ENCODE data around the gene PTPN5.
"Not testable (repeated sequence)": the region's sequence is repeated elsewhere in the genome, so short reads cannot be mapped to it uniquely, and the experiment has no call there.

PTPN5 gene

DNA sequence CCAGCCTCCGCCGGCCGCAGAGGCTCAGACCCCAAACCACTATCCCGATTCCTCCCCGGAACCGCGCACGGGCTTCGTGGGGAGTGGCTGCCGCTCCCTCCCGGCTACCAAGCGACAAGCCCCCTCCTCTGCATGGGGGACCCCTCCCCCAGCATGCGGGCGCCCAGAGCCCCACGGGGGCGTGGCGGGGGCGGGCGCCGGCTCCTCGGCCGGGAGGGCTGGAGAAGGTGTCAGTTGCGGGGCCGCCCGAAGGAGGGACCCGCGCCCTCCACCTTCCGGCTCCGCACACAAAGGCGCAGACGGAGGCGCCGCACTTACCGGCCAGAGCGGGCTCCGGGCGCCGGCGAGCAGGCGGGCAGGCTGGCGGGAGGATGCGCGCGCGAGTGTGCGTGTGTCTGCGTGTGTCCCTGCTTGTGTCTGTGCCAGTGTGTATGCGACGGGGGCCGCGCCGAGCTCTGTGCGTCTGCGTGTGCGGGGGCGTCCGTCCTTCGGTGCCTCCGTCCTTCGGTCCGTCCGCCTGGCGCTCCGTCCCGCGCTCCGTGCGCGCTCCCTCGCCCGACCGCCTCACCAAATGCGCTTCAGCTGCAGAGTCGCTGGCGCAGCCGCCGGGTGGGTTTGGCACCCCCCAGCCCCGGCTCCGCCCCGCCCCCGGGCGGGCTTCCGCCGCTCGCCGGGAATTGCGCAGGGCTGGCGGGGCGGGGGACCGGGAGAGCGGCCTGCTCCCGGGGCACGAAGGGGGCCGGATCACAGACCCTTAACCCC is at the start of gene PTPN5:
Gene PTPN5 (minus strand): TSS at position 592 of the 762 bp plus-strand sequence. CDS start 19,840 bp downstream, outside the sequence.
- ATAC-seq (peak; percentile 28), DNase-seq (no peak)

DNA sequence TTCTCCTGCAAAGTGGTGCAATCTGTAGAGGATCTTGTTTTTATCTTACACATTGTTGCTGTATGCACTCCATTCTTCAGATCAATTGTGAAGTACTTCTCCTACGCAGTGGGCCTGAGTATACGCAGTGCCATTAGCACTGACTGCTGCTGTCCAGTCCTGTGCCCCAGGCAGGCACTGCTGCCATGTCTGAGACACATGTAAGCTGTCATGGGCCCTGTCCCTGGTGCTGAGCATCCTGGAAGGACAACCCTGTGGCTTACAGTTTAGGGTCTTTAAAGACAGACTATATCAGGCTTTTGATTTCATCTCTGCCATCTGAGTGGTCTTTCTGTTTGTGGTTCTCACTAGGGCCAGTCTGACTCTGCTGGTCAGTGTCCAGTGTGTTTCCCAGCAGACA is 44.8 kb upstream of the PTPN5 start:
- DNase-seq (no peak), ATAC-seq (no peak)

DNA sequence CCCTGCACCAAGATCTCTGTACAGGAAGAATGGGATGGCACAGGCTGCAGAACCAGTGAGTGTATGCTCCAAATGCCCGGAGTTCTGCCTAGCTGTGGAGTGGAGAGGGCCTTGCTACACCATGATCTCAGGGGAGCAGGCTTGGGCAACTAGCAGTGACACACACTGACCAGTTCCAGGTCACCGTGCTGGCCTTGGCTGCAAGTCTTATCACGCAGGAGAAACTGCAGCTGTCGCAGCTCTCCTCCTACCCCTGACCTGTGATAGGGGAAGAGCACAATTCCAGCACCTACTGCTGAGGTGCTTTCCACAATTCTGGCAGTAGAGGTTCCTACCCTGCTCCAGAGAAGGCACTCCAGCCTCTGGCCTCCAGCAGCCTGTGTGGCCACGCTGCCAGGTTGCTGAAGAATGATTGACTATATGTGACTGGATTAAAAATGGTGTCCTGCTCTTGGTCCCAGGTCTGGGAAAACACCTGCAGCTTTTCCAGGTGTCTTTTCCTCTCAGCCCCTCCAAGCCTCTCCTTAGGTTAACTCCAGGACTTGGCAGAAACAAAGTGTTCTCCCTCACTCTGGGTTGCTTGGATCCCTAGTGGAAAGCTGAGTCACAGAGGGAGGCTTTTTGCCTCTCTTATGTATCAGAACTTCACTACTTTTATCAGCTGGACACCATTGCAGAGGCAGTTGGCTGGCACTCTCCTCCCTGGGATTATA is 43.3 kb upstream of the PTPN5 start:
- ATAC-seq: no peak
- DNase-seq: no peak

DNA sequence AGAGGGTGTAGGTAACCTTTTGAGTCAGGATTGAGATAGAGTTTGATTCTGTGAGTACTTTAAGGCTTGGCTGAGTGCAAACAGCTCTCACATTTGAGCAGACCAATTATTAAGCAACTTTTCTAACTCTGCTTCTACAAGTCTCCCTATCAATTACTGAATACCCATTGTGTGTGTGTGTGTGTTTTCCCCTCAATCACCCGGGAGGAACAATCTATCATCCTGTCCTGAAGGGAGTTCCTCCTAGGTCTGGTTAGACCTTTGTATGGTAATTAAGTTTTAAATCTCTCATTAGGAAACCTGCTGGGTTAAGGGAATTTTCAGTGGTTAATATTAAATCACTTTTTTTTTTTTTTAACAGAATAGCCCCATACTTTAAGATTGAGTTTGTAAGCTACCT is 28.6 kb upstream of the PTPN5 start:
- ATAC-seq, DNase-seq: not testable (repeated sequence)

DNA sequence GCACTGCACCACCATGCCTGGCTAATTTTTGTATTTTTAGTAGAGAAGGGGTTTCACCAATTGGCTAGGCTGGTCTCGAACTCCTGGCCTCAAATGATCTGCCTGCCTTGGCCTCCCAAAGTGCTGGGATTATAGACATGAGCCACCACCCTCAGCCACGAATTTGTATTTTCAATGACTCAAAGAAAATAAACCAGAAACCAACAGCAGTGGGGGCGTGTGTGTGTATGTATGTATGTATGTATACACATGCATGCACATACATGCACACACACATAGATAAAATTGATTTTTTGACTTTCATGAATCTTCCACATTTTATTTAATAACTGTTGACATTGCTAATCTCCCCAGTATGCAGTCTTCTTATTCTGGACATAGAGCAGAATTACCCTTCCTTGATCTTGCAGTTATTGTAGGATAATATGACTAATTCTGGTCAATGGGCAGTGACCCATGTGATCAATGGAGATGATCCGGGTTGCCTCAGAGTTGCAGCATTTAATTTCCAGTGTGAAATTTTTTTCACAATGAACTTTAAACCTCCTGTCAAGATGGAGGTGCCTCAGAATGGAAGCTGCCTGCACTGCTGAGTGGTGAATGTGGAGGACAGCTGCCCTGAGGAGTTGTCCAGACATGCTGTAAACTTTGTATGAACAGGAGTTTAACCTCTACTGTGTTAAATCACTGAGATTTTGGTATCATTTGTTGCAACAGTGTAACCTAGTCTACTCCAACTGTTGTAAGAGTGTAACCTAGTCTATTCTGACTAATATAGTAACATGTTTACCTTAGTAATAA is 12.8 kb upstream of the PTPN5 start:
- no peak for DNase-seq
- ATAC-seq: no peak

DNA sequence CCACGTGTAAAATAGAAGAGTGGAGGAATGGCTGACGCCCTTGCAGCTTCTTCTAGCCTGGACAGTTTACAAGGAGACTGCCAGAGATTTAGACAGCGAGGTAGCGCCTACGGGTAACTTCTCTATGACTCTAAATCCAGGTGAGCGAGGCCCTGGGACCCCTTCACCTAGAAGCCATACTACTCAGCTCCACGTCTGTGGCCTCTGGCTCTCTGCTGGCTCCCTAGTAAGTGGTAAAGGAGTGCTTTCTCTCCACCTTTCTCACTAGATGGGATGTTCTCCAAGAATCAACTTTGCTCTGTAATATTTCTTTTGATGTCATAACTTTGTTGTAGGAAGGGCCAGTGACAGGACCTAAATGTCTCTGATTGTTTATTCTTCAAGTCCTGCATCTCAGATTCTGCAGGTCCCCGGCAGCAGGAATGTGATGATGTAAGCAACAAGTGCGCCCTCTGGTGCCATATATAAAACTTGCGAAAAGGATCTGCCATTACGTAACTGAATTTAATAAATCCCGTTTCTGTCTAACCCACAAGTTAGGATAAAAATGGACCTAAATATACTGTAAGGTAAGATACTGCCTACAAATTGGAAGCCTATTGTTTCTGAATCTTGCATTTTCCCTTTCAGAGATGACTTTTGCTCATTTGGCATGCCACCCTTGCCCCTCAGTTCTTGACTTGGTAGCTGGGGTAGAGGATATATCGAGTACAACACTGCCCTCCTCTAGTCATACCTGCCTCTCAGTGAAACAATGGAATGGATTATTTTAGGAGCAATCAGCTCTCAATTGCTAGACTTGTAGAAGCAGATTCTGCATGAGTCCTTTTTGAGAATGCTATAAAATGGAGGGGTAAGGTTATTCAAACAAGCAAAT is 11.0 kb upstream of the PTPN5 start:
- ATAC-seq (no peak), DNase-seq (peak; percentile 38)

- ATAC-seq (no peak), DNase-seq (no peak)
These were observed 7.3 kb upstream of the PTPN5 start for GRCh38 chr11:18798799-18799469.

- ATAC-seq: no peak
- DNase-seq: no peak
These were observed 3.4 kb upstream of the PTPN5 start for GRCh38 chr11:18794956-18795355.

- no peak for ATAC-seq
- no peak for DNase-seq
These were observed 1.2 kb upstream of the PTPN5 start for GRCh38 chr11:18792827-18793226.

DNA sequence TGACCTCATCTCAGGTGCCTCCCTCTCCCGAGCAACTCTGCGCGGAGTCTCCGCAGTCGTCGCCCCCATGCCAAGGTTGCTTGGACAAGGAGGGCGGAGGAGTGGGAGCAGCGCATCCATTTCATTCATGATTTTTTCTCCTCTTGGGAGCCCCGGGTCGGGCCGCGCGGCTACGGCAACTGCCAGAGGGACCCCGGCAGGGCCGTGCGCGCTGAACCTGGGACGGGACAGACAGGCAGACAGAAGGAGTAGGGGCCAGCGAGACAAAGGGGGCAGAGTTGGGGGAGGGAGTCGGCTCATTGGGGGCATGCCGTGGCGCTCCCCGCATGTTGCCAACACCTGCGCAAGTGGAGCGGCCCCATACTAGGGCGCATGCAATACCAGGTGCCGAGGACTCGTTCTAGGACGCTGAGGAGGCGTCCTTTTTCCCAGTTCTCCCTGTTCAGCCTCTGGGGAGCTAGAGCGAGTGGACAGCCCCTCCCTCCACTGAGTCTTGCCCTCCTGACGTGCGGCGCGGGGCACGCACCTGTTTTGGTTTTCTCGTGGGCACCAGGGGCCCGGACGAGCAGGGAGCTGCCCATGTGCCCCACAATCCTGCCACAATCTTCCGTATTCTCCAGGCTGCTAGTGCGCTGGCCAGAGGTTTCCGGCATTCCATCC is 501 bp upstream of the PTPN5 start:
- DNase-seq: no peak
- ATAC-seq: no peak

GRCh38 chr11:18790883-18791206 is 753 bp downstream of the PTPN5 start:
- ATAC-seq (no peak), DNase-seq (no peak)

- DNase-seq (no peak), ATAC-seq (no peak)
These were observed 1.7 kb downstream of the PTPN5 start for GRCh38 chr11:18789942-18790341.

GRCh38 chr11:18785411-18785810 is 6.2 kb downstream of the PTPN5 start:
- ATAC-seq: no peak

GRCh38 chr11:18780896-18781295 is 10.7 kb downstream of the PTPN5 start:
- DNase-seq: no peak
- ATAC-seq: no peak

More at GRCh38 chr11:18785411-18785810, 6.2 kb downstream of the PTPN5 start:
- DNase-seq: no peak

- ATAC-seq: no peak
- no peak for DNase-seq
These were observed 11.3 kb downstream of the PTPN5 start for GRCh38 chr11:18780329-18780728.

DNA sequence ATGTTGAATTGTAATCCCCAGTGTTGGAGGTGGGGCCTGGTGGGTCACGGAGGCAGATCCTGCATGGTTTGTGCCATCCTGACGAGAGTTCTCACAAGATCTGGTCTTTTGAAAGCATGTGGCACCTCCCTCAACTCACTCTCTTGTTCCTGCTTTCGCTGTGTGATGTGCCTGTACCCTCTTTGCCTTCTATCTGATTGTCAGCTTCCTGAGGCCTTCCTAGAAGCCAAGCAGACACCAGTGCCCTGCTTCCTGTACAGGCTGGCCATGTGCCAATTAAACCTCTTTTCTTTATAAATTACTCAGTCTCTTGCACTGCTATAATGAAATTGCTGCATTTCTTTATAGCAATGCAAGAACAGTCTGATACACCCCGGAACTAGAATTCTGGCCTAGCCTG is 13.1 kb downstream of the PTPN5 start:
- ATAC-seq (no peak), DNase-seq (no peak)

DNA sequence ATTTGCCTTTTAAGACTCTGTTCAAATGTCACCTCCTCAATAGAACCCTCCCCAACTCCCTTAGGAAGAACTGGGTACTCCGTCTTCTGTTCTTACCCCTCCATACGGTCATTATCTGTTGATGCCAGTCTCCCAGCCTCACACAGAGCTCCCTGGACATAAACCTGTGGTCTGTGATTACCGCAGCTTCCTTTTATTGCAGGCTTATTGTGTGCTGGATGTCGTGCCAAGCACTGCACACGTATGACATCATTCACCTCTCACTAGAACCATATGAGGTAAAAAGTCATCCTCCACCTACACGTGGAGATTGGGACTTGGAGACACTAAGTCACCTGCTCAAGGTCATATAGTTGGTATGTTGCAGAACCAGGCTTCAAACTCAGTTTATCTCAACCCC is 15.3 kb downstream of the PTPN5 start:
- no peak for DNase-seq
- no peak for ATAC-seq

- DNase-seq: peak; percentile 76
- ATAC-seq: no peak
These were observed 15.9 kb downstream of the PTPN5 start for GRCh38 chr11:18775492-18776292.

DNA sequence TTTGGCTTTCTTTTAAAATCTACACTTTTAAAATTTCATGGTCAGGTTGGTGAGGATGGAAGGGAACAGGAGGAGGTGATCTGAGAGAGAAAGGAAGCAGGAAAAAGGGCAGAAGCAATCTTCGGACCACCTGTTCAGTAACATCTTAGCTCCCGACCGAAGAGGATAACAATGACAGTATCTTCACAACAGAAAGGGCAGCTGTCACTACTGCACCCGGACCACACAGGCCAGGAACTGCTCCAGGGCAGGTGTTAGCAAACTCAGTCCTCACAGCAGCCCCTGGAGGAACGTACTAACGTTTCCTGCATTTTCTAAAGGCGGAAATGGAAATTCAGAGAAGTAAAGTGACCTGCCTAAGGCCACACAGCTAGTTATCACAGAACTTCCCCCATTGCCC is 16.8 kb downstream of the PTPN5 start:
- no peak for ATAC-seq

DNA sequence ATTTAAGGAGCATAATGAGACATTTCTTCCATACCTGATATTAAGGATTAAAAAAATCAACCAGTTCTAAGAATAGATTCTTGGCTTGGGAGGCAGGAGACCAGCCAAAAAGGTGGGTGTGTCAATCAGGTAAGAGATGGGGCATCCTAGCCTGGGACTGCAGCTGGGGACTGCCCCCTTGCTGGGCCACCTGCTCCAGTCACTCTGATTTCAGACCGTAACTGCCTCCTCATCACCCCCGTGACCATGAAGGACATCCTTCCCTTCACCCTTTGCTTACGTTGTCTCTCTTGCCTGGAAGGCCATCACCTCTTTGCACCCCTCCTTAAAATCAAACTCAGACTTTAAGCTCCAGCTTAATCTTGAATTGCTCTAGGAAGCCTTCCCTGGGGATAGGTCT is 17.9 kb downstream of the PTPN5 start:
- no peak for ATAC-seq
- DNase-seq: no peak

More for the DNA sequence above, 16.8 kb downstream of the PTPN5 start:
- DNase-seq: no peak
